GM18508 (cell line): ENCODE data around the gene FEM1B.

ENCODE experiments used
- ATAC-seq: cut with Tn5 transposase; IDR thresholded peaks from one replicate; pipeline ENCODE4 v1.9.1; 2021; ENCODE audit warnings: moderate number of reproducible peaks; ENCODE audit not compliant: insufficient read depth, unreplicated experiment

FEM1B gene

DNA sequence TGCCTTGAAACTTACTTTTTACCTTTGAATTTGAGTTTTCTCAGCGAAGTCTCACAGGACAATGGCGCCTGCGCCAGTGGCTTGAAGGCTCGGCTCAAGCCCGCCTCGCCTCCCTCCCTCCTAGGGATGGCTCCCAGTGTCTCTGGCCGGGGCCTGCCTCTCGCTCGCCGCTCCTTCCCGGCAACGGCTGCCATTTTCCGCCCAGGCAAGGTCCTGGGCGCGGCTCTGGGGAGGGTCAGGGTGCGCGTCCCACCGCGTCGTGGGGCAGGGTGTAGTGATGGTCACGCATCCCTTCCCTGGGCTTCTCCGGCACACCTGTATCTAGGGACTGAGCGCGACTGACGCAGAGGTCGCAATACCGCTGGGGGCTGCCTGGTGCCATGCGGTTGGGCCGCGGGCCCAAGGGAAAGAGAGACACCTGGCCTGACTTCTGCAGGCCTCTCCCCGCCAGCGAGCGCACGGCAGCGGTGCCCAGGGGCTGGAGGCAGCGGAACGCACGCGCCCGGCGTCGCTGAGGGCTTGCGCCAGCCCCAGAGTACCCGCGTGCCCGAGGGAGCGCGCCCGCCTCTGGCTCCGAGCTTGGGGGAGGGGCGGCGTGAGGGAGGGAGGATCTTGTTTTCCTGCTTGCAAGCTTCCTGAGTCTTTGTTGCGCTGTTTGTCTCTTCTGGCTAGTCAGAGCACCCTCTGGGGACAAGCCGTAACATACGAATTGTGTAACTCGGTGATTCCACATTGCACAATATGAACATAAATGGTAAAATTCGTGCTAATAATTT is 20.7 kb upstream of the FEM1B start:
- no peak for ATAC-seq

DNA sequence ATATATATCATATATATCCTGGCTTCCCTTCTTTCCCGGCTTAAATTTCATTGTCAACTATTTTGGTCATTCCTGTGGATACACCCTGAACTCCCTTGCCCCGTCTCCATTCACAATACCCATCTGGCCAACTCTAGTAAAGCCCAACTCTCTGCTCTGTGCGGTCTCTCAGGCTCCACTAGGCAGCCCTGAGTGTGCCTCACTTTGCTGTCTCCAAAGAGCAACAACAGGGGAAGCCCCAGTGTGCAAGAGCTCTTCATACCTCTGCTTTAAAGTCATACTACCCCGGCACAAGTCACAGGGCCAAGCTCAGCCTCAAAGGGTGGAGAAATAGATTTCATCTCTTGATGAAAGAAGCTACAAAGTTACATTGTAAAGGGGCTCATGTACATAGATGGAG is 18.9 kb upstream of the FEM1B start:
- no peak for ATAC-seq

DNA sequence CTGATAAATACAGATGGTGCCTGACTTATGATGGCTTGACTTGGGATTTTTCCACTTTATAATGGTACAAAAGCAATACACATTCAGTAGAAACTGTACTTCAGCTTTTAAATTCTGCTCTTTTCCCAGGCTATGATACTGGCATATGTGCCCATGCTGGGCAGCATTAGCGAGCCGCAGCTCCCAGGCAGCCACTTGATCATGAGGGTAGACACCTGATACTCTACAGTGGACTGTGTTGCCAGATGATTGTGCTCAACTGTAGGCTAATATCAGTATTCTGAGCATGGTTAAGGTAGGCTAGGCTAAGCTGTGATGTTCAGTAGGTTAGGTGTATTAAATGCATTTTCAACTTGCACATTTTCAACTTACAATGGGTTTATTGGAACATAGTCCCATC is 17.7 kb upstream of the FEM1B start:
- ATAC-seq: no peak

DNA sequence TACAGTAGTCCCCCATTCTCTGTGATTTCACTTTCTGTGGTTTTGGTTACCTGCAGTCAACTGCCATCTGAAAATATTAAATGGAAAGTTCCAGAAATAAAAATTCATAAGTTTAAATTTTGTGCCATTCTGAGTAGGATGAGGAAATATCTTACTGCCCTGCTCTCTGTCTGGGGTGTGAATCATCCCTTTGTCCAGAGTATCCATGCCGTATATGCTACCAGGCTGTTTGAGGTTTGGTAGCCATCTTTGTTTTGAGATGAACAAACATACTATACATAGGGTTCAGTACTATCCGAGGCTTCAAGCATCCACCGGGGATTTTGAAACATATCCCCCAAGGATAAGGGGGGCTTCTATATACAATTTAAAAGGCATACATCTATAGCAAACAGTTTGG is 16.3 kb upstream of the FEM1B start:
- ATAC-seq: no peak

DNA sequence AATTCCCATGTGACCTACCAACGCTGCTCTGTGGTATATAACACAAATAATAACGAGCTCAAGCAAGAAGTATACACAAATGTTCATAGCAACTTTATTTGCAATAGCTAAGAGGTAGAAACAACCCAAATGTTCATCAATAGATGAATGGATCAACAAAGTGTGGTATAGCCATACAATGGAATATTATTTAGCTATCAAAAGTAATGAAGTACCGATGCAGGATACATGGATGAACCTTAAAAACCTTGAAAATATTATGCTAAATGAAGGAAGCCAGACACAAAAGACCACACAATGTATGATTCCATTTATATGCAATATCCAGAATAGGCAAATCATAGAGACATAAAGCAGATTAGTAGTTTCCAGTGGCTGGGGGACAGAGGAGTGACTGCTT is 15.6 kb upstream of the FEM1B start:
- no peak for ATAC-seq

DNA sequence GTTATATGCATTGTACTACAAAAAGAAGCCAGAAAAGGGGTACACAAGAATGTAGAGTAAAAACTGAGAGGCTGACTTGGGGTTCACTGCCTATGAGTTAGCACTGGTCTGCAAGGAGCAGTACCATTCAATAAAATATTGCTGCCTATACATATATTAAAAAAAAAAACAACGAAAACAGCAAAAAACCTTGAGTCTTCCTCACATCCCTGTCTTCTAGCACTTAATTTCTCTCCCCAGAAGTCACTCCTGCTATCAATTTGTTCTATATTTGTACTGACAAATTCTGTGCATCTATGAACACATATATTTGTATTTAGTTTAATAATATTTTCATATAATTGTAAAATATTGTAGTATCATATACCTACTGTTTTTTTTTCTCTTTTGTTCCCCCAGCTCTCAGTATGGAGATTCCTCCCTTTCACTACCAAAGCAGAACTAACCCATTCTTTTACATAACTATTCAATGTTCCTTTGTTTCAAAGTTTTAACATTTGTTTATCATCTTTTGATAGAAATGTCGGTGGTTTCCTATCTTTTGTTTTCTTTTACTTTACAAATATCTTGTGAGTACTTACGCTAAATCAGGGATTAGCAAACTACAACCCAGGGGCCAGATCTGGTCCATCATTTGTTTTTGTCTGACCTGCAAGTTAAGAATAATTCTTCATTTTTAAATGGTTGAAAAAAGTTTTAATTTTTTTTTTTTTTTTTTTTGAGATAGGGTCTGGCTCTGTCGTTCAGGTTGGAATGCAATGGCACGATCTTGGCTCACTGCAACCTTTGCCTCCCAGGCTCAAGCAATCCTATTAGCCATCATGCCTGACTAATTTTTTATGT is 14.8 kb upstream of the FEM1B start:
- ATAC-seq: no peak

DNA sequence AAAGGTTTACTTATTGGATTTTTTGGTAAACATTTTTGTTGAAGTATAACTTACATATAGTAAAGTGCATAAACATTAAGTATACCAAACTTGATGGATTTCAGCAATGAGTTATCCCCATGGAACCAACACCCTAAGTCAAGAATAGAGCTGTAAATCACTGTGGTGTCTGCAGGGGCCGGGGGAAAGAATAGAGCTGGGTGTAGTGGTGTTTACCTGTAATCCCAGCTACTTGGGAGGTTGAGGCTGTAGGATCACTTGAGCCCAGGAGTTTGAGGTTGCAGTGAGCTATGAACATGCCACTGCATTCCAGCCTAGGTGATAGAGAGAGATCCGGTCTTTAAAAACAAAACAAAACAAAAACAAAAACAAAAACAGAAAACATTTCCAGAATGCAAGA is 13.3 kb upstream of the FEM1B start:
- no peak for ATAC-seq

DNA sequence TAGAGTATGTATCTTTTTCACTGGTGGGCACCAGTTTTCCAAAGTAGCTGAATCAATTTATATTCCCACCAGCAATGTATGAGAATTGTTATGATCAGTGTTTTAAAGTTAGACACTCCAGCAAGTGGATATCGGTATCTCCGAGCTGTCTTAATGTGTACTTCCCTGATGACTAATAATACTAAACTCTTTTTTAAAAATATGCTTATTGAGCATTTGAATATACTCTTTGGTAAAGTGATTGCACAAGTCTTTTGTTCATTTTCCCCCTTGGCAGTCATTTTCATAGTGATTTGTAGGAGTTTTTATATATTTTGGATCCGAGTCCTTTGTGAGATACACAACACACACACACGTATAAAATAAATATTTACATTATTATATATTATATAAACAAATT is 12.5 kb upstream of the FEM1B start:
- ATAC-seq: no peak

DNA sequence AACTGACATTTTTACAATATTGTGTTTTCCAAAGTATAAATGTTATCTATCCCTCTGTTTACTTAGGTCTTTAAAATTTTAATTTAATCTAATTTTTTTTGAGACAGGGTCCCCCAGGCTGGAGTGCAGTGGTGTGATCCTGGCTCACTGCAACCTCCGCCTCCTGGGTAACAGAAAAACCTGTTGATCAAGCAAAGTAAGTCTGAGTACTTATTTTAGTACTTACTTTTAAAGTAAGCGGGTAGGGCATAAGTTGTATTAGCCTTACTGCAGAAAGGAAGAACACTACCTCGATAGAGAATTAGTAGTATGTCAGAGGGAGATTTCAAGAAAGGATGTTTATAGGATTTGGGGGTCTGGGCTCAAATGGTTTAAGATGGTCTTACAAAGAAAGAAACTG is 11.9 kb upstream of the FEM1B start:
- ATAC-seq: no peak

DNA sequence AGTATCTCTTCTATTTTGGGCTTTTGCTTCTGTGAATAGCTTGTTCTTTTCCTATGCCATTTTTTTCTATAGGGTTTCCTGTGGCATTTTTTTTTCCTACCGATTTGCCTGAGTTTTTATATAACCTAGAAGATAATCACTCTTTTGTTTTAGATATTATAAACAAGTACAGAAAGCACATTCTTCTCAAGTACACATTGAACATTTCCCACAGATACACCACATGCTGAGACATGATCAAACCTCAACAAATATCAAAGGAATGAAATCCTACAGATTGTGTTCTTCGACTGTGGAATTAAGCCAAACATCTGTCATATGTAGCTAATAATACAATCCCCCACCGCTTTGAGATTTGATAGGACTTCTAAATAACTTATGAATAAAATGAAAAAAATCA is 9.1 kb upstream of the FEM1B start:
- no peak for ATAC-seq

DNA sequence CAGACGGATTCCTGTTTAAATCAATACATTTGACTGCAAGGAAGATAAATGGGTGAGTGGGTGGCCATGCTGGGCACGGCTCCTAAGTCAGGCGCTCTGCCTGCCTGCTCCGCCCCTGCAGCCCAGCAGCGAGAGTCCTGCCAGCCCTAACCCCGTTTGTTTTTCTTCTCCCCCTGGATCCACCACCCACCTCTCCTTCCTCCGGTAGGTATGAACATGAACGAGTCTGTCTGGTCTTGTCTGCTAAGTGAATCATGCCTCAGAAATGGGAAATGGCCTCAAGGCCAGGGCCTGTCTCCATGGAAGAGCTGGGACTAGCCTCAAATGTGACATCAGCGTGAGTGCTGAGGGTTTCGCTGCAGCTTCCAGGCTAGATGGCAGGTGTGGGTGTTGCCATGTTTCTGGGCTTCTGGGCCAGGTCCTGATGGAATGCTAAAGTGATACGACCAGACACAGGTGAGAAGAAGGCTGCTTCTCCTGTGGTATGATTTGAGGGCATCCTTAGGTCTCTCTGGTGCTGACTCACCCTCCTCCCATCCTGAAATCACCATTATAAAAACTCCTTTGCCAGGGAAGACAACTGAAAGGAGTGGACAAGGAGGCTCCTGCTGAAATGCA is 5.6 kb upstream of the FEM1B start:
- no peak for ATAC-seq

DNA sequence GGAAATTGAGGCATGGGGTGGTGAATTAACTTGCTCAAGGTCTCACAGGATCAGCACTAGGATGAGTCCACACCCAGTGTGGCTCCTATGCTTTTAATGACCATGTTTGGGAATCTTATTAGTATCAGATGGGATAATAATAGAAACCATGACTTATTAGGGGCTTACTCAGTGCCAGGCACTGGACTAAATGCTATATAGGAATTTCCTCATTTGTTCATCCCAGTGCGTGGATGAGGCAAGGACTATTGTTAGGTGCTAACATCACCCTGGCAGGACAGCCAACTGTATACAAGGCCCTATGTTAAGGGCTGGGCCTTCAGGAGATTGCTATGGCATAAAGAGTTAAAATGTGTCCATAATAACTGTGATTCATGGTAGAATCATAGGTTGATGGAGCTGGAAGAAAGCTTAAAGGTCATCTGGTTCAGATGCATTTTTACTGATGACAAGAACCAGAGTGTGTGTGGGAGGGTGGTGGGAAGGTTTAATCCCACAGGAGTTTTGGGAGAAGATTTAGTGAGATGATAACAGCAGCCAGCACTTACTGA is 4.7 kb upstream of the FEM1B start:
- ATAC-seq: no peak

DNA sequence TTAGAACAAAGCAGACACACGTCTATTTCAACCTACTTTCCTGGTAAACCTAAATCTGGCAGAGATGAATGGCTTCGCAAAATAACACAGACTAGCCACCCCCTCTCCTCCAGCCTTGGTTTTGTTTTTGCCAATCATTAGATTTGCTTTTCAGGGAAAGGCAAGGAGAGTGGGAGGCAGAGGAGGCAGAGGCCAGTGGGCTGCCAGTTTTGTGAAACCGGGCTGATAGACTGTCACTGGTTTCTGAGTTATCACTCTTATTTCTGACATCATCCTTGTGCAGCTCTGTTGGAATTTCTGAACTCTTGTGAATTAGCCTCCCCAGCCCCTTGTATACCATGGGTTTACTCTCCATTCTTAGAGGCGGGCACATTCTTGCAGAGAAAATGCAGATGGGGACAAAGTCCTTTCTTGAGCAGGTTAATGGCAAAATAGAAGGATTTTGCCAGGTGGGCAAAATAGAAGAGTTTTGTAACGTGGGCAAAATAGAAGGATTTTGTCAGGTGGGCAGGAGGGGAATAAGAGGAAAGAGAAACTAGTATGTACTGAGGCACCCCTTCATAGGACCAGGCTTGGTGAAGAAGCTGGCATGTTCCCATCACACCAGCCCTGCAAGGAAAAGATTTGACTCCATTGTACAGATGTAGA is 3.2 kb upstream of the FEM1B start:
- ATAC-seq: no peak

DNA sequence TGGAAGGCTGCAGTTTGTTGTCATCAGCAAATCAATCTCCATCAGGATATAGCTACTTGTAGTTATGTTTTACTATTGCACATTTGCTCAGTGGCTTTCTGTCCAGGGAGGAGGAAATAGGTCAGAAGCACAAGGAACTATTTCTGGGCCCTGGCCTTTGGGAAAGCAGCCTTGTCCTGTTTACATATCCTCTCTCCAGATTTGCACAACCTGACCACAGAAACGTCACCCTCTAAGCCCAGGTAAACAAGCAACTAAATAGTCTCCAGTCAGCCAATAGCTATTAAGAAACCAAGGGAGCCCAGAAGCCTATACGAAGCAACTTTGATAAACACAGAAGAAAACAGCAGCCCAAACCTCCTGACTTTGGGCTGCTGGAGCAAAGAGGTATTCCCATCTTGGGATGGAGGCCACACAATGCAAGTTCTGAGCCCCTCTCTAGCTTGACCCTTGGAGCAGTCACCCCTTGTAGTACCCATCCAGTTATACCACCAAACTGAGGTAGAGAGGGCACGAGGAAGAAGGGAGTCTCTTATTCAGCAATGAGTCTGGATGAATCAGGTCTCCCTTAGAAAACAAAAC is 2.3 kb upstream of the FEM1B start:
- ATAC-seq: no peak

DNA sequence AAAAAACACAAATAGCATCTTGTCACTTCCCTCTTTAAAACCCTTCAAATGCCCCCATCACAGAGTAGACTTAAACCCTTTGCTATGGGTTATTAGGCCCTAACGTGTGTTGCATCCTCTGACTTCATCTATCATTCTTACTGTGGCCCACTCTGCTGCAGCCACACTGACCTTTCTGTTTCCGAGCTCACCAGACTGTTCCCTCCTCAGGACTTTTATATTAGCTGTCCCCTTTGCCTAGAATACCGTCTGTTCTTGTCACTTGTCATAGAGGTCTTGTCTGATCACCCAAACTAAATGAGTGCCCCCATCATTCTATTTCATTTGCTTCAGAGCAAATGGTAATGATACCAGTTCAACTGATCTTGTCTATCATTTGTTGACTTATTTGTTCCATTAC is 877 bp upstream of the FEM1B start:
- ATAC-seq: no peak

DNA sequence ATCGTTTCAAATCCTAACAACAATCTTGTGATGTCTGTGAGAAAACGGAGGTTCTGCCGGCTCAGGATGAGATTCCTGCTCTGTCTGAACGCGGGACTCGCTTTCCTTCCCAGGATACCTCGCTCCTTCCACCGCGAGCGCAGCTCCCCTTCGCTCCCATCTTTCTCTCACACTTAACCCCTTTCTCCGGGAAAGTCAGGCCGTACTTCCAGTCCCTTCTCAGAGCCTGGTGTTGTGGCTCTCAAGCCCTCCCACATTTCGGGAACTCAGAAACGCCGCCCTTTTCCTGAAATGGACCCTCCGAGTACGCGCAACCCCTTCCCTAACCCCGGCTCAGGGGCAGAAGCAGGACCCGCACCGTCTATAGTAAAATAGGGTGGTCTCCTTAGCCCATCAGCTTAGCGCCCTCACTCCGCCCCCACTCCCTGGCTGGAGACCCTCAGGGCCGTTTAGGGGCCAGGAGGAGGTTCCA is 378 bp upstream of the FEM1B start:
- no peak for ATAC-seq

DNA sequence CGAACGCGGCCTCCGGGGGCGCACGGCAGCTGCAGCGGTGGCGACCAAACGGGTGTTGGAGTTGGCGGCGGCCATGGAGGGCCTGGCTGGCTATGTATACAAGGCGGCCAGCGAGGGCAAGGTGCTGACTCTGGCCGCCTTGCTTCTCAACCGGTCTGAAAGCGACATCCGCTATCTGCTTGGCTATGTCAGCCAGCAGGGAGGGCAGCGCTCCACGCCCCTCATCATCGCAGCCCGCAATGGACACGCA is 725 bp downstream of the FEM1B start:
- ATAC-seq: peak; percentile 33

DNA sequence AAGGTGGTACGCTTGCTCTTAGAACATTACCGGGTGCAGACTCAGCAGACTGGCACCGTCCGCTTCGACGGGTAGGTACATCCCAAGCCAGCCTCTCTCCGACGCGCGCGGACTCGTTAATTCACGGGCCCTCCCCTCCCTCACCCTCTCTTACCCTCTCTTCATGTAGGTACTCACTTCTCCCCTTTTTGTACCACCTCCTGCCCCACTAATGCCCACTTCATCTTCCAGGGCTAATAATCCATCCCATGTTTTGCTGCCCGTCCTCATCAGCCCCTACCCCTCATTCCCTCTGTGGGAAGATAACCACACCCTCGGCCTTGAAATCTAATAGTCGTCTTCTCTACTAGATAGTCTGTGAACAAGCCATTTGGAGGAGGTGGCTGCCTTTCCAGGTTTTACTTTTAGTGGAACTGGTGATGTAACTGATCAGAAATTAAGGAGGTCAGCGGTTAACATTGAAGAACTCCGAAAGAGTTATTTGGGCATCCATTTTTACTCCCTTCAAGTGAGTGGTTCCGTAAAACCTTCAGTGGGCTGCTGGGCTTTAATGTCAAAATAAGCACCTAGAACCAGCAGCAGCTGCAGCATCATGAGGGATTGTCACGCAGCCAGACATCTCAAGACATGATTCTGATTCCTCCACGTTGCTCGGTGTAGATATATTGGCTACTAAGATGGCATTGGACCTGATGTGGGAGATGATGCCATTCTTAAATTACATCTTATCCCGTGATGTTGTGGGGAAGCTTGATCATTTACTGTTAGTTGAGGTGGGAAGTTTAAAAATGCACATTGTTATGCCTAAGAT is 1.3 kb downstream of the FEM1B start:
- ATAC-seq: no peak
